ENCODE data around the gene CDKL1. TPM values are rescaled to one million over a fixed set of nuclear protein-coding genes. Genes with fewer than 3 reads are reported as not detected.

The CDKL1 gene
- total and polyA plus RNA-seq, 2 experiments from 2014 or later = 2.9 to 5.0 TPM

- no peak overlapping the region for H3K4me3 ChIP-seq
- H3K27me3 ChIP-seq (replicated peaks; ENCODE audit: insufficient read depth) = no peaks in the 10 kb centered on the region
- in situ Hi-C loops (cut with MboI) = loop anchor here (25.0 kb wide), 1 partner anchor 417 kb away; no protein-coding TSS in a partner anchor
- H3K36me3 ChIP-seq (ENCODE audit: low read depth) = no peaks in the 10 kb centered on the region
- H3K4me2 ChIP-seq (ENCODE audit: unreplicated experiment) = no peak overlapping the region
- no peaks in the 10 kb centered on the region for H3K79me2 ChIP-seq (ENCODE audit: insufficient read depth)
- H3K9ac ChIP-seq = no peak overlapping the region
- peaks cover 43% of the 10 kb centered on the region; the same call in 1 of the 2 replicates for H3F3A ChIP-seq (ENCODE audit: insufficient read depth)
- H4K20me1 ChIP-seq (ENCODE audit: insufficient read depth) = no peaks in the 10 kb centered on the region
- DNase-seq = peak; percentile 12
- no peak overlapping the region for H2AFZ ChIP-seq
- TF ChIP-seq EZH2phosphoT487 (IDR thresholded peaks at IDR 0.05; ENCODE audit: insufficient read depth, low read depth) = no peak
- no peak for TF ChIP-seq EZH2 (IDR thresholded peaks at IDR 0.05; ENCODE audit: insufficient read depth, poor library complexity, severe bottlenecking)
- no peak overlapping the region for H3K27ac ChIP-seq
- no peaks in the 10 kb centered on the region for H3K9me3 ChIP-seq (ENCODE audit: low read depth)
- WGBS, 2 experiments (ENCODE audit: low coverage in 1 of 2, low lambda C conversion rate in 2 of 2, missing lambda C conversion rate in 2 of 2) = 23 to 26% methylated on average over 4 of the region's 4 CpGs
- H3K4me1 ChIP-seq (ENCODE audit: insufficient read depth) = peaks cover 46% of the 10 kb centered on the region
- H3K9me2 ChIP-seq (ENCODE audit: insufficient read depth) = no peaks in the 10 kb centered on the region
Measured at GRCh38 chr14:50344876-50345563, 51.7 kb downstream of the CDKL1 start.

GRCh38 chr14:50344116-50344775 is 52.4 kb downstream of the CDKL1 start:
- Histone ChIP-seq H3K4me3 (no peak overlapping the region), H3K4me2 (ENCODE audit: unreplicated experiment) (no peak overlapping the region), H3K9me3 (ENCODE audit: low read depth) (no peaks in the 10 kb centered on the region), H3K9ac (no peak overlapping the region), H3K36me3 (ENCODE audit: low read depth) (no peaks in the 10 kb centered on the region), H3K79me2 (ENCODE audit: insufficient read depth) (no peaks in the 10 kb centered on the region), H3K9me2 (ENCODE audit: insufficient read depth) (no peaks in the 10 kb centered on the region), H3K4me1 (ENCODE audit: insufficient read depth) (peaks cover 46% of the 10 kb centered on the region), H4K20me1 (ENCODE audit: insufficient read depth) (no peaks in the 10 kb centered on the region), H3F3A (ENCODE audit: insufficient read depth) (peaks cover 43% of the 10 kb centered on the region; the same call in 1 of the 2 replicates), H3K27me3 (replicated peaks; ENCODE audit: insufficient read depth) (no peaks in the 10 kb centered on the region), H2AFZ (no peak overlapping the region), H3K27ac (no peak overlapping the region)
- in situ Hi-C loops (cut with MboI) = loop anchor here (25.0 kb wide), 1 partner anchor 418 kb away; no protein-coding TSS in a partner anchor
- peak; percentile 31 for DNase-seq
- TF ChIP-seq EZH2 (IDR thresholded peaks at IDR 0.05; ENCODE audit: insufficient read depth, poor library complexity, severe bottlenecking) = no peak
- no peak for TF ChIP-seq EZH2phosphoT487 (IDR thresholded peaks at IDR 0.05; ENCODE audit: insufficient read depth, low read depth)
- WGBS, 2 experiments (ENCODE audit: low coverage in 1 of 2, low lambda C conversion rate in 2 of 2, missing lambda C conversion rate in 2 of 2) = 86 to 94% methylated on average over 7 of the region's 7 CpGs

GRCh38 chr14:50343434-50343833 is 53.2 kb downstream of the CDKL1 start:
- no peak overlapping the region for H3K27ac ChIP-seq
- H4K20me1 ChIP-seq (ENCODE audit: insufficient read depth) = no peaks in the 10 kb centered on the region
- no peak overlapping the region for H2AFZ ChIP-seq
- peak; percentile 13 for DNase-seq
- H3F3A ChIP-seq (ENCODE audit: insufficient read depth) = peaks cover 36% of the 10 kb centered on the region; the same call in 1 of the 2 replicates
- no peak overlapping the region for H3K4me3 ChIP-seq
- H3K4me1 ChIP-seq (ENCODE audit: insufficient read depth) = peaks cover 46% of the 10 kb centered on the region
- no peaks in the 10 kb centered on the region for H3K79me2 ChIP-seq (ENCODE audit: insufficient read depth)
- TF ChIP-seq EZH2phosphoT487 (IDR thresholded peaks at IDR 0.05; ENCODE audit: insufficient read depth, low read depth) = no peak
- H3K9me2 ChIP-seq (ENCODE audit: insufficient read depth) = no peaks in the 10 kb centered on the region
- no peaks in the 10 kb centered on the region for H3K9me3 ChIP-seq (ENCODE audit: low read depth)
- H3K27me3 ChIP-seq (replicated peaks; ENCODE audit: insufficient read depth) = no peaks in the 10 kb centered on the region
- H3K9ac ChIP-seq = no peak overlapping the region
- no peaks in the 10 kb centered on the region for H3K36me3 ChIP-seq (ENCODE audit: low read depth)
- WGBS, 2 experiments (ENCODE audit: low coverage in 1 of 2, low lambda C conversion rate in 2 of 2, missing lambda C conversion rate in 2 of 2) = 0 to 4% methylated on average over 1 of the region's 1 CpG
- in situ Hi-C loops (cut with MboI) = loop anchor here (25.0 kb wide), 1 partner anchor 419 kb away; no protein-coding TSS in a partner anchor
- no peak overlapping the region for H3K4me2 ChIP-seq (ENCODE audit: unreplicated experiment)

DNA sequence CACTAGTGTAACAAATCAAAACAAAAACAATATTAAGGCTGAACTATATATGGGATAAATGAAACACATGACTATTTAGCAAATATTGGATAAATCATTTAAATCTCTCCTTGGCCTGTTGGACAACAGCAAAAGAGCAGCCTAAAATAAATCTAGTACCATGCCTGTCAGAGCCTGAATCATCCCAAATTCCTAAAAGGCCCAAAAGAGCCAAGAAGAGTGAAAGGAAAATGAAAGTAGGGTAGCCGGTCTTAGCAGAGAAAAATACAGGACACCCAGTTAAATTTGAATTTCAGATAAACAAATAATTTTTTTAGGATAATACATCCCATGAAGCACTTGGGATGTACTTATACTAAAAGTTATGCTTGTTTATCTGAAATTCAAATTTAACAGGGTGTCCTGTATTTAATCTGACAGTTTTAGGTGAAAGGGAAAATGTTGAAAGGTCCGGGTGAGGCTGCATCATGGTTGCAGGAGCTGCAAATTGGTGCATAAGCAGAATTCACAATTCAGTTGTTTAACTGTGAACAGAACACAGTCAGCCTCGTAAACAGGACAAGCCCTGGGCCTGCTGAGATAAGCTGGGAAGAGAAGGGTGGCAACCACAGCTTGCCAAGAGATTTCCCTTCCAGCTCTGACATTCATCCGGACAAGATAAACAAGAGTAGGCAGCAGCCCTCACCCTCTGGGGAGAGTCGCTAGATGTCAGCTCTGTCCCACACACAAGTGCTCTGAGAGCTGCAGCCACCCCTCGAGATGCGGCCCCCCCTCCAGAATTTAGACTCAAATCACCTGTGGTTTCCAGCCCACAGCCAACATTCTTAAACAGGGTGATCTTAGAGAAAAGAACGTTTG is 54.2 kb downstream of the CDKL1 start:
- peak overlapping the region; percentile 49 for H3K27ac ChIP-seq
- peak overlapping the region; percentile 65 for H3K4me3 ChIP-seq
- H4K20me1 ChIP-seq (ENCODE audit: insufficient read depth) = no peaks in the 10 kb centered on the region
- no peak for TF ChIP-seq EZH2phosphoT487 (IDR thresholded peaks at IDR 0.05; ENCODE audit: insufficient read depth, low read depth)
- TF ChIP-seq EZH2 (IDR thresholded peaks at IDR 0.05; ENCODE audit: insufficient read depth, poor library complexity, severe bottlenecking) = no peak
- in situ Hi-C loops (cut with MboI) = loop anchor here (25.0 kb wide), 1 partner anchor 420 kb away; no protein-coding TSS in a partner anchor
- peak overlapping the region; percentile 35 for H2AFZ ChIP-seq
- H3K27me3 ChIP-seq (replicated peaks; ENCODE audit: insufficient read depth) = no peaks in the 10 kb centered on the region
- no peaks in the 10 kb centered on the region for H3K9me3 ChIP-seq (ENCODE audit: low read depth)
- H3F3A ChIP-seq (ENCODE audit: insufficient read depth) = peaks cover 28% of the 10 kb centered on the region; the same call in 1 of the 2 replicates
- peak; percentile 76 for DNase-seq
- no peaks in the 10 kb centered on the region for H3K9me2 ChIP-seq (ENCODE audit: insufficient read depth)
- WGBS, 2 experiments (ENCODE audit: low coverage in 1 of 2, low lambda C conversion rate in 2 of 2, missing lambda C conversion rate in 2 of 2) = 1 to 4% methylated on average over 8 of the region's 8 CpGs
- H3K4me1 ChIP-seq (ENCODE audit: insufficient read depth) = peaks cover 40% of the 10 kb centered on the region
- peak overlapping the region; percentile 56 for H3K9ac ChIP-seq
- no peaks in the 10 kb centered on the region for H3K79me2 ChIP-seq (ENCODE audit: insufficient read depth)
- H3K36me3 ChIP-seq (ENCODE audit: low read depth) = no peaks in the 10 kb centered on the region
- H3K4me2 ChIP-seq (ENCODE audit: unreplicated experiment) = peak overlapping the region; percentile 83

Measured in GM23248 (cell line).